Measurements from ENCODE around the gene MPPED1.

- TF ChIP-seq RFX5 (IDR thresholded peaks at IDR 0.05; ENCODE audit: low read length) (no peak), CTCF (IDR thresholded peaks at IDR 0.05) (no peak), FOXJ3 (CRISPR knock-in tag; IDR thresholded peaks at IDR 0.05) (no peak), EZH2phosphoT487 (IDR thresholded peaks at IDR 0.05; ENCODE audit: borderline replicate concordance, low read depth) (no peak), POLR2AphosphoS5 (IDR thresholded peaks at IDR 0.05; ENCODE audit: low read depth, low read length) (no peak), ELF1 (IDR thresholded peaks at IDR 0.05) (no peak), JUND (IDR thresholded peaks at IDR 0.05) (no peak), NFIC (IDR thresholded peaks at IDR 0.05; ENCODE audit: borderline replicate concordance) (no peak), YY1 (IDR thresholded peaks at IDR 0.05; ENCODE audit: low read depth) (no peak)
- TF ChIP-seq, protein P1, sequence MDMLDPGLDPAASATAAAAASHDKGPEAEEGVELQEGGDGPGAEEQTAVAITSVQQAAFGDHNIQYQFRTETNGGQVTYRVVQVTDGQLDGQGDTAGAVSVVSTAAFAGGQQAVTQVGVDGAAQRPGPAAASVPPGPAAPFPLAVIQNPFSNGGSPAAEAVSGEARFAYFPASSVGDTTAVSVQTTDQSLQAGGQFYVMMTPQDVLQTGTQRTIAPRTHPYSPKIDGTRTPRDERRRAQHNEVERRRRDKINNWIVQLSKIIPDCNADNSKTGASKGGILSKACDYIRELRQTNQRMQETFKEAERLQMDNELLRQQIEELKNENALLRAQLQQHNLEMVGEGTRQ (IDR thresholded peaks at IDR 0.05; ENCODE audit: borderline replicate concordance, low read depth, low read length), result no peak
- TF ChIP-seq, protein P2, sequence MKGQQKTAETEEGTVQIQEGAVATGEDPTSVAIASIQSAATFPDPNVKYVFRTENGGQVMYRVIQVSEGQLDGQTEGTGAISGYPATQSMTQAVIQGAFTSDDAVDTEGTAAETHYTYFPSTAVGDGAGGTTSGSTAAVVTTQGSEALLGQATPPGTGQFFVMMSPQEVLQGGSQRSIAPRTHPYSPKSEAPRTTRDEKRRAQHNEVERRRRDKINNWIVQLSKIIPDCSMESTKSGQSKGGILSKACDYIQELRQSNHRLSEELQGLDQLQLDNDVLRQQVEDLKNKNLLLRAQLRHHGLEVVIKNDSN (IDR thresholded peaks at IDR 0.05; ENCODE audit: borderline replicate concordance, low read depth), result no peak
Measured at GRCh38 chr22:43449831-43450225, 38.0 kb downstream of the MPPED1 start.
